CD4-positive, alpha-beta T cell treated with Interleukin-1 beta for 1 hour (primary cell): Measurements from ENCODE around the gene GCLC.
"Not testable (repeated sequence)": the region's sequence is repeated elsewhere in the genome, so short reads cannot be mapped to it uniquely, and the experiment has no call there.

ENCODE experiments used
- DNase-seq, 2 donors: peaks; one replicate each; pipeline ENCODE4 v3.0.0-alpha.2; 2020 to 2022

GCLC gene

GRCh38 chr6:53544470-53545308, at the start of gene GCLC:
Gene GCLC (minus strand): TSS chr6:53545101. CDS start chr6:53544645, 456 bp downstream.
- DNase-seq = peak; percentile 91 to 92

GRCh38 chr6:53594596-53594995, 49.7 kb upstream of the GCLC start:
- no peak for DNase-seq

DNA sequence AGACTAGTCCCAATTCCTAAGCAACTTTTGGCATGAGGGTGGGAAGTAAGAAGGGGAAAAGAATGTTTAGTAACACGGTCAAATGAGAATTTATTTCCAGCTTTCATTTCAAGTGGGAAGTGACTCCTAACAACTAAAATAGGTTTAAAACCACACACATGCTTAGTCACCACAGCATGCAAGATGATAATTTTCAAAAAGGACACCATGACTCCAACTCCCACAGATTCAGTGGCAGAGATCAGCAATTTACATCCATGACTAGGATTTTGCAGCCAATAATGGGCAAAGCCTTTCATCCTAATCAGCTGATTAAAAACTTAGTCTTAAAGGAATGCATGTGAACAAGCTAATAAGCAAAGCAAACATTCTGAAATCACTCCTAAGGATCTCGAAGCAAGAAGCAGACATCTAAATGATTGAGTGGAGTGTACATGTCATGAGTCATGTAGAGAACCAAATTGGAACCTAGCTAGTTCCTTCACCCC, 48.1 kb upstream of the GCLC start:
- DNase-seq = no peak

- no peak for DNase-seq
Observed at GRCh38 chr6:53591873-53592272, 47.0 kb upstream of the GCLC start.

DNA sequence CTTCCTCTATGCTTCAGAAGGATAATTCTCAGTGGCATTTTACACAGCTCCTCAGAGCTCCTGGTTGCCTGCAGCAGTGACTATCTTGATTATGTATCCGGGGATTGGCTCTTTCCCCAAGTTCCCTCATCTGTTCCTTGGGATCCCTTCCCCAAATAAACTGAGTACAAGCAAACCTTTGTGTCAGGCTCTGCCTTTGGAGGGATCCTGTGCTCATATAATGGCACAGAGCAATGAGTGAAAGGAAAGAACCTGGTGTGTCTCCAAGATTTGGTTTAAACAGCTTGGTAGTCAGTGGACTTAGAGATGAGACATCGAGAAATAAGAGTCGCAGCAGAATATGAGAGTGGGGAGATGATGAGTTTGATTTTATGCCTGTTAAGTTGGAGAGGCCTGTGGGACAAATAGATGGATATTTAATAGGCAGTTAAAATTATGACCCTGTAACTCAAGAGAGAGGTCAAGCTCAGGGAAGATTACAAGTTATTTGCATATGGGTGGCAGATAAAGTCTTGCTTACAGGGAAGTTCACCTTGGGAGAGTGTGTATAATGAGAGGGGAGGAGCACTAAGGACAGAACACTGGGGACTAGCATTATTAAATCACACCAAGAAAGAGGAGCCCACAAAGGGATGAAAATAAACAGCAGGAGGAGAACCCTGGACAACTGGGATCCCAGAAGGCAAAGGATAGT, 44.1 kb upstream of the GCLC start:
- no peak for DNase-seq

DNA sequence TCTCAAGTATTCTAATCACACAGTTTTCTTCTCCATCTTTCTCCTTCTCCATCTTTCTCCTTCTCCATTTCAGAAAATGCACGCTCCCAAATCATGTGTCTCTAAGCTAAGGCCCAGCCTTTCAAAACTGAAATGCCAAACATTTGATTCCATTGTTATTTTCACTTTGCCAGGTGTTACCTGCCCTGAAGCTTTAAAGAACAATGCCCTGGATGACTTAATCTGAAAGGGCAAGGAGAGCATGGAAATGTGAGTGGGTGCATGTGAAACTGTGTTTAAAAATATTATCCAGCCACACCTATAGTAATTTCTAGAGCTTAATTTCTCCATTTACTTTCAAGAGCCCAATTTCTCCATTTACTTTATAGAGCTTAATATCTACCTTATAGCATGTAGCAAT, 42.4 kb upstream of the GCLC start:
- no peak for DNase-seq

DNA sequence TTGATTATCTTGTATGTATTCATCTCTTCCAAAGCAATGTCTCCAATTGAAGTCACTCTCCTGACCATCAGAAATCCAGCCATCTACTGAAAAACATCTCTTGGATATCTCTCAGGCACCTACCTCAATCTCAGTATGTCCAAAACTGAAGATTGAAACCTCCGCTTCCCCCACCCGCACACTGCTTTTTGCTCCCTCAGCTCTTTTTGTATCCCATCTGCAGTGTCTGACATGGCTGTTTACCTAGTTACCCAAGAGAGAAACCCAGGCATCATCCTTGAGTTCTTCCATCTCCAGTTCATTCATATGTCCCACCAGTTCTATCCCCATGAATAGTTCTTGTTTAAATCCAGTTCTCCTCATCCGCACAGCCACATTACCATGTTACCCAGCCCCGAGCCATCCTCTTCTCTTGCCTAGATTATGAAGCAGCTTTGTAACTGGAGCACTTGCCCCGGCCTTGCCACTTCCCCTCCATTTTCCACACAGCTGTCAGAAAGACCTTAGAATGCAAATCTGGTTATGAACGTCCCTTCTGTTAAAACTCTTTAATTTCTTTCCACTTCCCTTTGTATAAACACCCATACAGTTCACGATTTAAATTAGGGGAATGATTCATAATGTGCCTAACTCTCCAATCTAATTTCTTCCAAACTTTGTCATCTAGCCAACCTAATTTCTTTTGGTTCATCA, 40.5 kb upstream of the GCLC start:
- DNase-seq = no peak

GRCh38 chr6:53584726-53585125, 39.8 kb upstream of the GCLC start:
- DNase-seq = no peak

GRCh38 chr6:53583451-53583850, 38.5 kb upstream of the GCLC start:
- no peak for DNase-seq

DNA sequence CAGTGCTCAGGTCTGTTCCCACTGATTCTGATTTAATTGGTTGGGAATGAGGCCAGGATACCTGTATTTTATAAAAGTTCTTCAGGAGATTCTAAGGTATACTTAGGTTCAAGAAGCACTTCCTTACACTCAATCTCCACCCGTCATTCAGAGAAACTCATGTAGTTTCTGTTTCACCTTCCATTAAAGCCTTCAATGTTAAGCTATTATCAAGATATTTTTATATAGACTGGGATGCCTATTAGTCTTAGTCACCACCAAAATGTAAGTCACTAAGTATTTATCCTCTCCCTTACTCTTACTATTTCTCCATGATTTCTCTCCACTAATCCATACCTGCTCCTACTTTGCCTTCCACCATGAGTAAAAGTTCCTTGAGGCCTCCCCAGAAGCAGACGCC, 38.1 kb upstream of the GCLC start:
- DNase-seq = no peak

DNA sequence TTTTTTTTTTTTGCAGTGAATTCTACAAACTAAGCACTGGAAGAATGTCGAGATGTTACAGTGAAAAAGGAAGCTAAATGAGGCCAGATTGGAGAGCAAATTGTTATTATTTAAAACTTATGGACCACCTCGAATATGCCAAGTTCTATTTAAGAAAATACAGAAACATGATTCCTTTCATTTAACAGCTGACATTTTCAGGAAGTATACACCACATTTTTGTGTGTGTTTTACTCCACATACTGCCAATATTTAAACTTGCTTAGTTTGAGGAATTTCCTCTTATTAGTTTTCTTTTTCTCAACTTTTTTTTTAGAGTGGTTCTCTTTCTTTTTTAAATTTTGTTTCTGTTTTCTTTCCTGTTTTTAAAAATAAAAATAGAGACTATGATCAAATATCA, 37.0 kb upstream of the GCLC start:
- DNase-seq = no peak

DNA sequence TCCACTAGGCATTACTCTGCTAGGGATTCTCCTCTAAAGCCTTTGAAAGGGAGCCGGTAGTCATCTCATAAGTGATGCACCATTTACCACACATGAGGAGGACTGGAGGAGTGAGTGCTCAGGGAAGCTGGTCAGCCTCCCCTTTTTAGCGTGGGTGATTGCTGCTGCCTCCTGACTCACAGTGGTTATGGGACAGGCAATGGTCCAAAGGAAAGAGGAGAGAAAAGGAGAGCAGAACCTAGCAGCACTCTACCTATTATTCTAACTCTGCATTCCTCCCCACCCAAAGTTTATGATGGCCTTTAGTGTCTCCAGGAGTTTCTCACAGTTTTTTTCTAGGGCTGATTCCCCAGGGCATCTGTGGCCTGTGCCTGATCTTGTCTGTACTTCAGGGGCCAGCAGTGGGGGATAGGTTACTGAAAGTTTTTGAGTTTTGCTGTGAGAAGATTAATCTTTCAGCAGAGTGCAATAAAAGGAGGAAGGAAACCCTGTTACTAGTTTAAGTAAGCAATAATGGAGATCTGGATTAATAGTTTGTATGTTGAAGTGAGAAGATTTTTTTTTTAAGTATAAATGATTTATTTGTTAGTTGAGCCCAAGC, 36.4 kb upstream of the GCLC start:
- DNase-seq = no peak

DNA sequence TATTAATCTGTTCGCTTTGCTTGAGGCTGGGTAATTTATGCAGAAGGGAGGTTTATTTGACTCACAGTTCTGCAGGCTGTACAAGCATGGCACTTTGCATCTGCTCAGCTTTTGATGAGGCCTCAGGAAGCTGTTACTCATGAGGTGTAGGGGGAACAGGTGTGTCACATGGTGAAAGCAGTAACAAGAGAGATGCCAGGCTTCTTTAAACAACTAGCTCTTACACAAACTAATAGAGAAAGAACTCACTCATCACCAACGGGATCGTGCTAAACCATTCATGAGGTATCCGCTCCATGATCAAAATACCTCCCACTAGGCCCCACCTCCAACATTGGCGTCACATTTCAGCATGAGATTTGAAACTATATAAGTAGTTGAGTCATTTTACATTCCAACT, 34.4 kb upstream of the GCLC start:
- no peak for DNase-seq

GRCh38 chr6:53578371-53578770, 33.5 kb upstream of the GCLC start:
- no peak for DNase-seq

- DNase-seq = no peak
Observed at GRCh38 chr6:53573299-53573698, 28.4 kb upstream of the GCLC start.

DNA sequence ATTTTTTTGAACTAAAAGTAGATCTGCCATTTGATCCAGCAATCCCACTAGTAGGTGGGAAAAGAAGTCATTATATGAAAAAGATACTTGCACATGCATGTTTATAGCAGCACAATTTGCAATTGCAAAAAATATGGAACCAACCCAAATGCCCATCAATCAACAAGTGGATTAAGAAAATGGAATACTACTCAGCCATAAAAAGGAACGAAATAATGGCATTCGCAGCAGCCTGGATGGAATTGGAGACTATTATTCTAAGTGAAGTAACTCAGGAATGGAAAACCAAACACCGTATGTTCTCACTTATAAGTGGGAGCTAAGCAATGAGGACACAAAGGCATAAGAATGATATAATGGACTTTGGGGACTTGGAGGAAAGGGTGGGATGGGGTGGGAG, 27.5 kb upstream of the GCLC start:
- not testable (repeated sequence) for DNase-seq

DNA sequence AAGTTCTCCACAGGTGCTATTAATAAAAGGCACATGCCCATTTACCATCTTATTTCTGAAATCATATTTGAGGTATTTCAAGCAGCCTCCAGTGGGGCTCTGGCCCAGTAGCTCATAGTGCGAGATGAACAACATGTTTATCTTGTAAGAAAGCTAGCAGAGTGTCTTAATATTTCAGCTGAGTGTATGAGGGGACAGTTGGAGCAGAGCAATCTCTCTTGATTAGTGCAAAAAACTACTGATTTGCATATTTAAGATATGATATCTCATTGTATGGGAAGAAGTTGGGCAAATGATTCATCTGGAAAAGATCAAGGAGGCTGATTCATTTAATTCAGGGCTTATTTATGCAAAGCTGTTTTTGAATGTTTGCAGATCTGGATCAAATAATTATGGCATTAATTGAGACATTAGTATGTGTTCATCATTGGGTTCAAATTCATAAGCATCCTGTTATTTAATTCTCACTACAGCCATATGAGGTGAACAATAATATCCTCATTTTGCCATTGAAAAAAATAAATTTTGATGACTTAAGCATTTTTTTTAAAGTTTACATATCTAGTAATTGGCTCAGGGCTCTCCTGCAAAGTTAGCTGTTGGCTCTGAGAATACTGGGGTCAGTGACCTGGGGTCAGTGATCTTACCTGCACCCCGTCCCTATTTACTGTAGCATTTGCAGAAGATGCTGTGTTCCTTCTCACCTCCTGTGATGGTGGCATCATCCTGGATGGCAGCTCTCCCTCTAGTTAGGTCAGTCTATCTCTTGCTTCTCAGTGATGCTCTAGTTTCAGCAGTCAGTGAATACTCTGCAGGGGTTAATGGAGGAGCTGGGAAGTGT, 24.1 kb upstream of the GCLC start:
- DNase-seq = no peak

DNA sequence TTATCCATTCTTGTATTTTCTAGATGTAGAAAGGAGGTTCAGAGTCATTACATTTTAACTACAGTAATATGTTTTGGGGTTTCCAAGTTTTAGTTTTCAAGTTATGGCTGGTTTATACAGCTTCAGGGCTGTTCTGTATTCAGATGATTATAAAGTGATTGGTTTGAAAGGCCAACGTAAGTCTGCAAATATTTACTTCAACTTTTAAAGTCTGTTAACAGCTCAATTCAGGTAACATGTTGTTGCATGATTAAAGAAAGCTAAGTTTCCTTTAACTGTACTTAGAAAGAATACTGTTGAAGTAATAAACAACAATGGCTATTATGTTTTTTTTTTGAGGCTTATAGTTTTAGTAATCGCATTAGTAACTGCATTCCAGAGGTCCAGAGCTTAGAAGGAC, 22.8 kb upstream of the GCLC start:
- no peak for DNase-seq

GRCh38 chr6:53566755-53567154, 21.9 kb upstream of the GCLC start:
- no peak for DNase-seq

GRCh38 chr6:53565886-53566285, 21.0 kb upstream of the GCLC start:
- DNase-seq = no peak

GRCh38 chr6:53564401-53565065, 19.6 kb upstream of the GCLC start:
- no peak for DNase-seq
